ENCODE measurements around the gene TDRD1. TPM values are rescaled to one million over a fixed set of nuclear protein-coding genes. Genes with fewer than 3 reads are reported as not detected.
A peak's percentile ranks its signal among the peaks of the same experiment; 100 is the strongest.

TDRD1 gene
- total RNA-seq, 1 experiment from 2014 or later, result not detected

DNA sequence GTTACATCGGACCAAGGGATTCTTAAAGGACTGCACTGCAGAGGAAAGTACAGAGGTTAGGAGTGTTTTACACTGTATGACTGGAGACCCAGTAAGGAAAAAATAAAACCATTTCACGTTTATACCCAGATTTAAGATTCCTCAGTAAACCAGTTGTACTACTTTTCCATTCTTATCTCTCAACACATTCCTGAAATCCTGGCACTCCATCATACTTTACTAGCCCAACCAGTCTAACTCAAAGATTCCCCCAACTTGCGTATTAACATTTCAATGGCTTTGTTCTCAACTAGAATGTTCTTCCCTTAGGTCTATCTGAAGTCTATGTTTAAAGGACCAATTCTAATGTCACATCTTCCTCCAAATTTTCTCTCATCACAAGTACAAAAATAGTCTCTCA is 13.1 kb upstream of the TDRD1 start:
- CTCF ChIA-PET, result no interaction called here
- Mint-ChIP-seq H3K9me3 (ENCODE audit: low read depth, unreplicated experiment) (no peaks in the 10 kb centered on the region), H3K27me3 (ENCODE audit: unreplicated experiment) (no peaks in the 10 kb centered on the region), H3K27ac (ENCODE audit: unreplicated experiment) (peak overlapping the region; percentile 77), H3K36me3 (ENCODE audit: insufficient read depth, unreplicated experiment) (peaks cover 23% of the 10 kb centered on the region), H3K4me1 (ENCODE audit: low read depth, unreplicated experiment) (peaks cover 43% of the 10 kb centered on the region), H3K4me3 (ENCODE audit: low read depth, unreplicated experiment) (peak overlapping the region; percentile 47)
- TF ChIP-seq, protein P1, sequence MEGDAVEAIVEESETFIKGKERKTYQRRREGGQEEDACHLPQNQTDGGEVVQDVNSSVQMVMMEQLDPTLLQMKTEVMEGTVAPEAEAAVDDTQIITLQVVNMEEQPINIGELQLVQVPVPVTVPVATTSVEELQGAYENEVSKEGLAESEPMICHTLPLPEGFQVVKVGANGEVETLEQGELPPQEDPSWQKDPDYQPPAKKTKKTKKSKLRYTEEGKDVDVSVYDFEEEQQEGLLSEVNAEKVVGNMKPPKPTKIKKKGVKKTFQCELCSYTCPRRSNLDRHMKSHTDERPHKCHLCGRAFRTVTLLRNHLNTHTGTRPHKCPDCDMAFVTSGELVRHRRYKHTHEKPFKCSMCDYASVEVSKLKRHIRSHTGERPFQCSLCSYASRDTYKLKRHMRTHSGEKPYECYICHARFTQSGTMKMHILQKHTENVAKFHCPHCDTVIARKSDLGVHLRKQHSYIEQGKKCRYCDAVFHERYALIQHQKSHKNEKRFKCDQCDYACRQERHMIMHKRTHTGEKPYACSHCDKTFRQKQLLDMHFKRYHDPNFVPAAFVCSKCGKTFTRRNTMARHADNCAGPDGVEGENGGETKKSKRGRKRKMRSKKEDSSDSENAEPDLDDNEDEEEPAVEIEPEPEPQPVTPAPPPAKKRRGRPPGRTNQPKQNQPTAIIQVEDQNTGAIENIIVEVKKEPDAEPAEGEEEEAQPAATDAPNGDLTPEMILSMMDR (IDR thresholded peaks at IDR 0.05; ENCODE audit: unreplicated experiment), result no peak
- no peak for DNase-seq
- no TSS peak for BruUV-seq (replicated peaks)
- intact Hi-C loops (cut with micrococcal nuclease; ENCODE audit: unreplicated experiment), result no loop called here

GRCh38 chr10:114166494-114166893 is 12.7 kb upstream of the TDRD1 start:
- H3K27ac Mint-ChIP-seq (ENCODE audit: unreplicated experiment), result peak overlapping the region; percentile 77
- intact Hi-C loops (cut with micrococcal nuclease; ENCODE audit: unreplicated experiment), result no loop called here
- peaks cover 23% of the 10 kb centered on the region for H3K36me3 Mint-ChIP-seq (ENCODE audit: insufficient read depth, unreplicated experiment)

GRCh38 chr10:114167985-114168384 is 11.2 kb upstream of the TDRD1 start:
- Mint-ChIP-seq H3K4me3 (ENCODE audit: low read depth, unreplicated experiment) (no peak overlapping the region), H3K4me1 (ENCODE audit: low read depth, unreplicated experiment) (peaks cover 40% of the 10 kb centered on the region), H3K9me3 (ENCODE audit: low read depth, unreplicated experiment) (no peaks in the 10 kb centered on the region), H3K27ac (ENCODE audit: unreplicated experiment) (no peak overlapping the region), H3K27me3 (ENCODE audit: unreplicated experiment) (no peaks in the 10 kb centered on the region), H3K36me3 (ENCODE audit: insufficient read depth, unreplicated experiment) (peaks cover 27% of the 10 kb centered on the region)
- TF ChIP-seq, protein P1 (IDR thresholded peaks at IDR 0.05; ENCODE audit: unreplicated experiment), result no peak
- intact Hi-C loops (cut with micrococcal nuclease; ENCODE audit: unreplicated experiment), result no loop called here
- BruUV-seq (replicated peaks), result no TSS peak
- DNase-seq, result no peak
- CTCF ChIA-PET, result no interaction called here

More at GRCh38 chr10:114166494-114166893, 12.7 kb upstream of the TDRD1 start:
- Mint-ChIP-seq H3K27me3 (ENCODE audit: unreplicated experiment) (no peaks in the 10 kb centered on the region), H3K9me3 (ENCODE audit: low read depth, unreplicated experiment) (no peaks in the 10 kb centered on the region), H3K4me3 (ENCODE audit: low read depth, unreplicated experiment) (peak overlapping the region; percentile 47), H3K4me1 (ENCODE audit: low read depth, unreplicated experiment) (peaks cover 43% of the 10 kb centered on the region)
- CTCF ChIA-PET, result interaction anchor here (0.7 kb wide), 1 partner anchor 453 kb away, joined by 7 read pairs; no protein-coding TSS in a partner anchor
- DNase-seq, result no peak
- TF ChIP-seq, protein P1 (IDR thresholded peaks at IDR 0.05; ENCODE audit: unreplicated experiment), result no peak
- BruUV-seq (replicated peaks), result no TSS peak

DNA sequence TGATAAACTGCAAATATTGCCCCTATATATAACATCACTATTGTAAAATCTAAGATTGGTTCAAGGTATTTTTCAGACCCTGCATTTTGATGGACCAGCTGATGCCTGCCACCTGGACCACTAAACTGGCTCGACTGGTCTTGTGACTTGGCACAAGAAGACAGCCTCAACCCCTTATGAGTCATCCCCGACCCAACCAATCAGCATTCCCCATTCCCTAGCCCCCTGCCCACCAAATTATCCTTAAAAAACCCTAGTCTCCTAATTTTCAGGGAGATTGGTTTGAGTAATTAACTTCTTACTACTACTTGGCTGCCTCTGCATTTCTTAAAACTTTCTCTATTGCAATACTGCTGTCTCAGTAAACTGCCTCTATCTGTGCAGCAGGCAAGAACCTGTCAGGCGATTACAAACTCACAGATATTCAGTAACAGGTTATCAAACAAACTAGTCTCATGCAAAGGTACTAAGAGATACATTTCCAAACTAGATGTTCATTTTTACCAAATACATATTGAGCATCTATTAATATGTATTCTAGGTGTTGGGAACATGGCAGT is 10.6 kb upstream of the TDRD1 start:
- Mint-ChIP-seq H3K36me3 (ENCODE audit: insufficient read depth, unreplicated experiment) (peaks cover 28% of the 10 kb centered on the region), H3K9me3 (ENCODE audit: low read depth, unreplicated experiment) (no peaks in the 10 kb centered on the region), H3K4me3 (ENCODE audit: low read depth, unreplicated experiment) (no peak overlapping the region), H3K4me1 (ENCODE audit: low read depth, unreplicated experiment) (peaks cover 34% of the 10 kb centered on the region), H3K27ac (ENCODE audit: unreplicated experiment) (no peak overlapping the region), H3K27me3 (ENCODE audit: unreplicated experiment) (no peaks in the 10 kb centered on the region)
- CTCF ChIA-PET, result no interaction called here
- intact Hi-C loops (cut with micrococcal nuclease; ENCODE audit: unreplicated experiment), result no loop called here
- TF ChIP-seq, protein P1 (IDR thresholded peaks at IDR 0.05; ENCODE audit: unreplicated experiment), result no peak
- no TSS peak for BruUV-seq (replicated peaks)
- no peak for DNase-seq

Data from Calu3 (cell line).